Fibroblast of lung (primary cell): ENCODE results near the gene SLAMF8. TPM values are rescaled to one million over a fixed set of nuclear protein-coding genes. Genes with fewer than 3 reads are reported as not detected.

Source experiments
- DNase-seq, 2 donors: peaks; one replicate each; pipeline versions ENCODE4 v3.0.0 to v3.0.0-alpha.2; 2010; ENCODE audit warnings: low read depth in 2 of 2
- H2AFZ ChIP-seq: 2 replicates; pipeline ENCODE4 v1.5.1; 2012; ENCODE audit warnings: low read length, control low read depth, inconsistent platforms
- H3K27ac ChIP-seq: 2 replicates; pipeline ENCODE4 v1.5.1; 2011; ENCODE audit warnings: low read length, control low read depth; ENCODE audit not compliant: insufficient read depth
- H3K27me3 ChIP-seq: 2 replicates; pipeline ENCODE4 v1.5.1; 2011; ENCODE audit warnings: mild to moderate bottlenecking, low read length; ENCODE audit not compliant: control insufficient read depth, insufficient read depth
- H3K36me3 ChIP-seq: 2 replicates; pipeline ENCODE4 v1.5.1; 2011; ENCODE audit warnings: low read length; ENCODE audit not compliant: control insufficient read depth, insufficient read depth
- H3K4me1 ChIP-seq: 2 replicates; pipeline ENCODE4 v1.5.1; 2011; ENCODE audit warnings: low read length; ENCODE audit not compliant: control insufficient read depth, insufficient read depth; ENCODE audit errors: extremely low read depth
- H3K4me2 ChIP-seq: 2 replicates; pipeline ENCODE4 v1.5.1; 2011; ENCODE audit warnings: low read length, control low read depth; ENCODE audit not compliant: insufficient read depth; ENCODE audit errors: extremely low read depth
- H3K4me3 ChIP-seq, 4 experiments: fragments of 200-600 bp in 1 of 4; sonication (generic) in 1 of 4; replicated peaks in 1 of 4; 2 replicates each; pipeline ENCODE4 v1.5.1; 2011 to 2016; ENCODE audit warnings: low read length in 4 of 4, low read depth in 3 of 4, mild to moderate bottlenecking in 3 of 4, control low read depth in 2 of 4, inconsistent platforms in 1 of 4, mixed read lengths in 1 of 4; ENCODE audit not compliant: insufficient read depth in 1 of 4; ENCODE audit errors: control extremely low read depth in 1 of 4
- H3K79me2 ChIP-seq: 2 replicates; pipeline ENCODE4 v1.5.1; 2012; ENCODE audit warnings: mild to moderate bottlenecking, low read length, inconsistent platforms; ENCODE audit not compliant: control insufficient read depth, insufficient read depth
- H3K9ac ChIP-seq: 2 replicates; pipeline ENCODE4 v1.5.1; 2011; ENCODE audit warnings: mild to moderate bottlenecking, low read length, control low read depth; ENCODE audit not compliant: insufficient read depth
- H3K9me3 ChIP-seq: 2 replicates; pipeline ENCODE4 v1.5.1; 2012; ENCODE audit warnings: low read depth, low read length; ENCODE audit not compliant: control insufficient read depth, insufficient read depth
- H4K20me1 ChIP-seq: 2 replicates; pipeline ENCODE4 v1.5.1; 2011; ENCODE audit warnings: low read length; ENCODE audit not compliant: control insufficient read depth, insufficient read depth; ENCODE audit errors: extremely low read depth
- EZH2 ChIP-seq: IDR thresholded peaks from 2 replicates; pipeline ENCODE4 v1.5.1; 2012; ENCODE audit warnings: low read length, control low read depth, mild to moderate bottlenecking; ENCODE audit errors: missing control alignments
- polyA plus RNA-seq, 2 donors: library from polyadenylated mRNA; depleted of rRNA in 1 of 2; stranded (reverse) in 1 of 2; unstranded in 1 of 2; fragments of >200 nt; gene quantifications; 2 replicates each; pipeline ENCODE4 v1.2.1, GENCODE V29; 2011 to 2012; ENCODE audit warnings: missing spikeins in 1 of 2
- total RNA-seq: library from RNA; depleted of rRNA; stranded (reverse); fragments of >200 nt; gene quantifications from 2 replicates; pipeline ENCODE4 v1.2.1, GENCODE V29; 2014
- TF ChIP-seq, protein P1 (sequence below), 2 donors: IDR thresholded peaks in 1 of 2; conservative IDR thresholded peaks in 1 of 2; 1 replicate in 1 of 2; 2 replicates in 1 of 2; pipeline ENCODE4 v1.5.1; 2011 to 2012; ENCODE audit warnings: low read length in 2 of 2, control low read depth in 1 of 2, inconsistent platforms in 1 of 2, low read depth in 1 of 2, mild to moderate bottlenecking in 1 of 2

Gene SLAMF8
- total and polyA plus RNA-seq, 2 donors (not counting 1 experiment from before 2014, with no cell fraction given) = not detected

DNA sequence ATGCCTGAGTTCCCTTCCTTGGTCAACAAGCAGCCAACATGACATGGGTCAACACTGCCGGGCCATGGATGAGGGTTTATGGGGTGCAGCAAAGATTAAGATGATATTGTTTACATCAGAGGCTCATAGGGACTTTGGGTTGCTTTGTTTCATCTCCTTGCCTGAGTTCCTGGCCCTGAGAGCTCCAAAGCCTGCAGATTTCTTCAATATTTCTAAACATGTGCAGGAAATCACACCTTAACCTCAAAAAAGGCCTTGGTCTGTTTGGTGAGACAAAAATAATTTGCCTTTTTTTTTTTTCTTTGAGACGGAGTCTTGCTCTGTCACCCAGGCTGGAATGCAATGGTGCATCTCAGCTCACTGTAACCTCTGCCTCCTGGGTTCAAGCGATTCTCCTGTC is 876 bp downstream of the SLAMF8 start:
- Histone ChIP-seq H2AFZ (no peak overlapping the region), H3K4me1 (peaks cover 2% of the 10 kb centered on the region), H4K20me1 (no peaks in the 10 kb centered on the region), H3K79me2 (no peaks in the 10 kb centered on the region), H3K27me3 (peaks cover 8% of the 10 kb centered on the region), H3K36me3 (no peaks in the 10 kb centered on the region), H3K27ac (no peak overlapping the region), H3K4me2 (no peak overlapping the region), H3K4me3 (no peak overlapping the region), H3K9me3 (no peaks in the 10 kb centered on the region), H3K9ac (no peak overlapping the region)
- DNase-seq = no peak
- TF ChIP-seq, protein P1, sequence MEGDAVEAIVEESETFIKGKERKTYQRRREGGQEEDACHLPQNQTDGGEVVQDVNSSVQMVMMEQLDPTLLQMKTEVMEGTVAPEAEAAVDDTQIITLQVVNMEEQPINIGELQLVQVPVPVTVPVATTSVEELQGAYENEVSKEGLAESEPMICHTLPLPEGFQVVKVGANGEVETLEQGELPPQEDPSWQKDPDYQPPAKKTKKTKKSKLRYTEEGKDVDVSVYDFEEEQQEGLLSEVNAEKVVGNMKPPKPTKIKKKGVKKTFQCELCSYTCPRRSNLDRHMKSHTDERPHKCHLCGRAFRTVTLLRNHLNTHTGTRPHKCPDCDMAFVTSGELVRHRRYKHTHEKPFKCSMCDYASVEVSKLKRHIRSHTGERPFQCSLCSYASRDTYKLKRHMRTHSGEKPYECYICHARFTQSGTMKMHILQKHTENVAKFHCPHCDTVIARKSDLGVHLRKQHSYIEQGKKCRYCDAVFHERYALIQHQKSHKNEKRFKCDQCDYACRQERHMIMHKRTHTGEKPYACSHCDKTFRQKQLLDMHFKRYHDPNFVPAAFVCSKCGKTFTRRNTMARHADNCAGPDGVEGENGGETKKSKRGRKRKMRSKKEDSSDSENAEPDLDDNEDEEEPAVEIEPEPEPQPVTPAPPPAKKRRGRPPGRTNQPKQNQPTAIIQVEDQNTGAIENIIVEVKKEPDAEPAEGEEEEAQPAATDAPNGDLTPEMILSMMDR (conservative IDR thresholded peaks at IDR 0.05 in 1 of 2, IDR thresholded peaks at IDR 0.05 in 1 of 2; ENCODE audit: low read depth in 1 of 2, low read length in 2 of 2) = no peak
- no peak for TF ChIP-seq EZH2

- Histone ChIP-seq H3K9me3 (no peaks in the 10 kb centered on the region), H3K27ac (no peak overlapping the region), H3K4me1 (peaks cover 2% of the 10 kb centered on the region), H3K27me3 (peaks cover 2% of the 10 kb centered on the region), H3K36me3 (no peaks in the 10 kb centered on the region), H3K9ac (no peak overlapping the region), H2AFZ (no peak overlapping the region), H3K79me2 (no peaks in the 10 kb centered on the region), H3K4me3 (no peak overlapping the region), H3K4me2 (no peak overlapping the region), H4K20me1 (no peaks in the 10 kb centered on the region)
- DNase-seq = no peak
- TF ChIP-seq, protein P1 (conservative IDR thresholded peaks at IDR 0.05 in 1 of 2, IDR thresholded peaks at IDR 0.05 in 1 of 2; ENCODE audit: low read depth in 1 of 2, low read length in 2 of 2) = no peak
- TF ChIP-seq EZH2 = no peak
Measured at GRCh38 chr1:159828176-159828575, 1.5 kb downstream of the SLAMF8 start.

DNA sequence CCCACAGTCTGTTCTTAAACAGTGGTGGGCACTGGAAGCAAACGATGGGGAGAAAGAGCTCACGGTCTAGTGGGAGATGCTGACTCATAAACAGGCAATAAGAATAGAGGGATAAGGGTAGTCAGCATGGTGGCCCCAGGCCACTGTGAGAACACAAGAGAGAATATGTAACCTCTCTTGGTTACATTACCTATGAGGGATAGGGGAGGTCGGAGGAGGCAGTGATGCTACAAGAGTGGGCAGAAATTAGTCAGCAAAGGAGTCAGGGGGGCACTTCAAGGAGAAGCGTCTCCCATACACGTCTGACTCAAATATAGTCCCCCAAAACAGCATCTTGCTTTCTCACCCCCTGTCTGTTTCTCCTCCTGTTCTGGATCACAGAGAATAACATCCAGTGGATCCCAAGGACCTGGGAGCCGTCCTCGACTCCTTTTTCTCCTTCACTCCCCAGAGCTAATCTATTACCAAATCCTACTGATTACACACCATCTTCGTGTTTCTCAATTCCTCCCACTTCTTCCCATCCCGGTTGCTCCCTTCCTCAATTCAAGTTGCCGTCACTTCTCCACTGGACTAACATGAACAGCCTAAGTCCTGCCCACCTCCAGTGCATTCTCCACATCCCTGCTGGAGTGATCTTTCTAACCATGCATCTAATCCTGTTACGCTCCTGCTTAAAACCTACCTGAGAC is 2.1 kb downstream of the SLAMF8 start:
- TF ChIP-seq, protein P1 (conservative IDR thresholded peaks at IDR 0.05 in 1 of 2, IDR thresholded peaks at IDR 0.05 in 1 of 2; ENCODE audit: low read depth in 1 of 2, low read length in 2 of 2) = no peak
- TF ChIP-seq EZH2 = no peak
- peaks cover 2% of the 10 kb centered on the region for H3K4me1 ChIP-seq
- H3K4me3 ChIP-seq = no peak overlapping the region
- H3K36me3 ChIP-seq = no peaks in the 10 kb centered on the region
- H4K20me1 ChIP-seq = no peaks in the 10 kb centered on the region
- DNase-seq = no peak
- no peak overlapping the region for H3K9ac ChIP-seq
- H3K27me3 ChIP-seq = no peaks in the 10 kb centered on the region
- H3K9me3 ChIP-seq = no peaks in the 10 kb centered on the region
- H3K4me2 ChIP-seq = no peak overlapping the region
- H3K79me2 ChIP-seq = no peaks in the 10 kb centered on the region
- H2AFZ ChIP-seq = no peak overlapping the region
- no peak overlapping the region for H3K27ac ChIP-seq
